Liver (tissue), 3 donors: ENCODE measurements around the gene TBRG4.

Experiments used
- FOXA1 ChIP-seq: IDR thresholded peaks from 2 replicates; pipeline ENCODE4 v1.6.1; 2016; ENCODE audit warnings: antibody characterized with exemption
- FOXA2 ChIP-seq: IDR thresholded peaks from 2 replicates; pipeline ENCODE4 v1.6.1; 2016; ENCODE audit warnings: antibody characterized with exemption
- RAD21 ChIP-seq, 2 donors: IDR thresholded peaks; 2 replicates each; pipeline ENCODE4 v1.6.1; 2016; ENCODE audit warnings: antibody characterized with exemption in 2 of 2, mild to moderate bottlenecking in 2 of 2
- TAF1 ChIP-seq: conservative IDR thresholded peaks from 2 replicates; pipeline ENCODE4 v1.6.1; 2016; ENCODE audit warnings: antibody characterized with exemption, mild to moderate bottlenecking
- YY1 ChIP-seq: IDR thresholded peaks from 2 replicates; pipeline ENCODE4 v1.6.1; 2016; ENCODE audit warnings: antibody characterized with exemption, mild to moderate bottlenecking
- TF ChIP-seq, protein P1 (sequence below): fragments of 150-350 bp; IDR thresholded peaks from 2 replicates; pipeline ENCODE4 v1.5.1; 2017; ENCODE audit warnings: improper control_type of control experiment, low read depth, low read length; ENCODE audit not compliant: missing input control
- TF ChIP-seq, protein P2 (sequence below): IDR thresholded peaks from 2 replicates; pipeline ENCODE4 v1.6.1; 2016; ENCODE audit warnings: antibody characterized with exemption
- TF ChIP-seq, protein P3 (sequence below): IDR thresholded peaks from 2 replicates; pipeline ENCODE4 v1.6.1; 2016; ENCODE audit warnings: antibody characterized with exemption
- TF ChIP-seq, protein P4 (sequence below): IDR thresholded peaks from 2 replicates; pipeline ENCODE4 v1.6.1; 2016; ENCODE audit warnings: antibody characterized with exemption
- donor health status: healthy.
- donor health status: healthy.

DNA sequence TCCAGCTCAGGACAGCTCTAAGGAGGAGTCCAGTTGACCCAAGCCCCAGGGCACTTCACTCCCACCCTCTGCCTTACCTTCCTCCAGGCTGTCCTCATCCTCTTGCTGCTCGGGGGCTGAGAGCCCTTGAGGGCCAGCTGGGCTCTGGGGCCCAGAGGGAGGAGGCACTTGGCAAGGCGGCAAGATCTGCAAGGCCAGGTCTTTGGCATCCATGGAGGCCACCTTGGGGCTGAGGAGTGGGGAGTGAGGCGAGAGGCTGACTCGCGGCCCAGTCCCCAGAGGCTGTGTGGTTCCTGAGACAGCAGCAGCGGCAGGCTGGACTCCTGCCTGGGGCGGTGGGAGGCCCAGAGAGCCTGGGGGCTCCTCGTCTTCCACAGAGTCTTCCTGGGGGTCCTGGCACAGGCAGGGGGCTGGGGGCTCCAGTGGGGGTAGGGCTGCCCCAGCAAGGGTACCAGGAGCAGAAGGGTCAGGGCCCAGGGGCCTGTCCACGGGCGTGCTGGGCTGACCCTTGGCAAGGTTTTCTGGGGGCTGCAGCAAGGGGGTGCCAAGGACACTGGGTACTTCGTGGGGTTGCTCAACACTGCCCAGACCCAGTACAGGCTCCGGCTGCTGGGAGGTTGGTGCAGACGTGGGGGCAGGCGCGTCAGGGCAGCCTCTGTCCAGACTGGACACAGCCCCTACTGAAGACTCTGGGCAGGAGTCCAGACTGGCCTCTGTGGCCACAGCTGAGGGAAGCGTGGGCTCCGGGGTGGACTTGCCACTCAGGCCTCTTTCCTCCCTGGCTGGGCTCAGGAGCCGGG, 29.3 kb downstream of the TBRG4 start:
- TF ChIP-seq, protein P1, sequence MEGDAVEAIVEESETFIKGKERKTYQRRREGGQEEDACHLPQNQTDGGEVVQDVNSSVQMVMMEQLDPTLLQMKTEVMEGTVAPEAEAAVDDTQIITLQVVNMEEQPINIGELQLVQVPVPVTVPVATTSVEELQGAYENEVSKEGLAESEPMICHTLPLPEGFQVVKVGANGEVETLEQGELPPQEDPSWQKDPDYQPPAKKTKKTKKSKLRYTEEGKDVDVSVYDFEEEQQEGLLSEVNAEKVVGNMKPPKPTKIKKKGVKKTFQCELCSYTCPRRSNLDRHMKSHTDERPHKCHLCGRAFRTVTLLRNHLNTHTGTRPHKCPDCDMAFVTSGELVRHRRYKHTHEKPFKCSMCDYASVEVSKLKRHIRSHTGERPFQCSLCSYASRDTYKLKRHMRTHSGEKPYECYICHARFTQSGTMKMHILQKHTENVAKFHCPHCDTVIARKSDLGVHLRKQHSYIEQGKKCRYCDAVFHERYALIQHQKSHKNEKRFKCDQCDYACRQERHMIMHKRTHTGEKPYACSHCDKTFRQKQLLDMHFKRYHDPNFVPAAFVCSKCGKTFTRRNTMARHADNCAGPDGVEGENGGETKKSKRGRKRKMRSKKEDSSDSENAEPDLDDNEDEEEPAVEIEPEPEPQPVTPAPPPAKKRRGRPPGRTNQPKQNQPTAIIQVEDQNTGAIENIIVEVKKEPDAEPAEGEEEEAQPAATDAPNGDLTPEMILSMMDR, result no peak
- TF ChIP-seq, protein P2, sequence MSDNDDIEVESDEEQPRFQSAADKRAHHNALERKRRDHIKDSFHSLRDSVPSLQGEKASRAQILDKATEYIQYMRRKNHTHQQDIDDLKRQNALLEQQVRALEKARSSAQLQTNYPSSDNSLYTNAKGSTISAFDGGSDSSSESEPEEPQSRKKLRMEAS, result no peak
- TF ChIP-seq, protein P3, sequence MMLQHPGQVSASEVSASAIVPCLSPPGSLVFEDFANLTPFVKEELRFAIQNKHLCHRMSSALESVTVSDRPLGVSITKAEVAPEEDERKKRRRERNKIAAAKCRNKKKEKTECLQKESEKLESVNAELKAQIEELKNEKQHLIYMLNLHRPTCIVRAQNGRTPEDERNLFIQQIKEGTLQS, result no peak
- TF ChIP-seq FOXA2 (no peak), RAD21 (IDR thresholded peaks at IDR 0.05) (no peak), FOXA1 (no peak), TAF1 (no peak), YY1 (no peak)
- TF ChIP-seq, protein P4, sequence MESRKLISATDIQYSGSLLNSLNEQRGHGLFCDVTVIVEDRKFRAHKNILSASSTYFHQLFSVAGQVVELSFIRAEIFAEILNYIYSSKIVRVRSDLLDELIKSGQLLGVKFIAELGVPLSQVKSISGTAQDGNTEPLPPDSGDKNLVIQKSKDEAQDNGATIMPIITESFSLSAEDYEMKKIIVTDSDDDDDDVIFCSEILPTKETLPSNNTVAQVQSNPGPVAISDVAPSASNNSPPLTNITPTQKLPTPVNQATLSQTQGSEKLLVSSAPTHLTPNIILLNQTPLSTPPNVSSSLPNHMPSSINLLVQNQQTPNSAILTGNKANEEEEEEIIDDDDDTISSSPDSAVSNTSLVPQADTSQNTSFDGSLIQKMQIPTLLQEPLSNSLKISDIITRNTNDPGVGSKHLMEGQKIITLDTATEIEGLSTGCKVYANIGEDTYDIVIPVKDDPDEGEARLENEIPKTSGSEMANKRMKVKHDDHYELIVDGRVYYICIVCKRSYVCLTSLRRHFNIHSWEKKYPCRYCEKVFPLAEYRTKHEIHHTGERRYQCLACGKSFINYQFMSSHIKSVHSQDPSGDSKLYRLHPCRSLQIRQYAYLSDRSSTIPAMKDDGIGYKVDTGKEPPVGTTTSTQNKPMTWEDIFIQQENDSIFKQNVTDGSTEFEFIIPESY, result no peak
